Measurements from ENCODE around the gene OR5M3.

The OR5M3 gene

GRCh38 chr11:56474729-56475235 is 1.6 kb upstream of the OR5M3 start:
- H4K20me1 ChIP-seq (ENCODE audit: insufficient read depth, low read length) = no peaks in the 10 kb centered on the region
- no peak for TF ChIP-seq CTCF (IDR thresholded peaks at IDR 0.05; ENCODE audit: low read depth, low read length)
- TF ChIP-seq EZH2phosphoT487 (IDR thresholded peaks at IDR 0.05; ENCODE audit: low read depth) = no peak
- H3K27ac ChIP-seq (ENCODE audit: low read length) = no peak overlapping the region

GRCh38 chr11:56457076-56457475 is 16.1 kb downstream of the OR5M3 start:
- 0 out of 2 replicates have a peak, but pooled peaks cover 2% of the 10 kb centered on the region for H3K9me3 ChIP-seq (ENCODE audit: insufficient read depth, low read length)
- no peaks in the 10 kb centered on the region for H3K4me1 ChIP-seq (ENCODE audit: low read length)
- H3K36me3 ChIP-seq (replicated peaks; ENCODE audit: low read depth, low read length) = no peaks in the 10 kb centered on the region
- TF ChIP-seq EZH2phosphoT487 (IDR thresholded peaks at IDR 0.05; ENCODE audit: low read depth) (no peak), CTCF (IDR thresholded peaks at IDR 0.05; ENCODE audit: low read depth, low read length) (no peak)
- H3K4me2 ChIP-seq (ENCODE audit: low read length) = no peak overlapping the region
- H3K27me3 ChIP-seq (ENCODE audit: low read depth, low read length) = no peaks in the 10 kb centered on the region
- no peak overlapping the region for H2AFZ ChIP-seq (ENCODE audit: low read depth, low read length)
- no peaks in the 10 kb centered on the region for H4K20me1 ChIP-seq (ENCODE audit: insufficient read depth, low read length)
- H3K27ac ChIP-seq (ENCODE audit: low read length) = no peak overlapping the region
- no peak overlapping the region for H3K4me3 ChIP-seq (ENCODE audit: low read length)
- no peaks in the 10 kb centered on the region for H3K79me2 ChIP-seq (ENCODE audit: low read length)
- no peak overlapping the region for H3K9ac ChIP-seq (ENCODE audit: low read length)

More at GRCh38 chr11:56474729-56475235, 1.6 kb upstream of the OR5M3 start:
- Histone ChIP-seq H3K79me2 (ENCODE audit: low read length) (no peaks in the 10 kb centered on the region), H3K4me1 (ENCODE audit: low read length) (no peaks in the 10 kb centered on the region), H3K4me3 (ENCODE audit: low read length) (no peak overlapping the region), H3K4me2 (ENCODE audit: low read length) (no peak overlapping the region), H3K36me3 (replicated peaks; ENCODE audit: low read depth, low read length) (no peaks in the 10 kb centered on the region), H3K9ac (ENCODE audit: low read length) (no peak overlapping the region), H3K9me3 (ENCODE audit: insufficient read depth, low read length) (no peaks in the 10 kb centered on the region), H2AFZ (ENCODE audit: low read depth, low read length) (no peak overlapping the region), H3K27me3 (ENCODE audit: low read depth, low read length) (no peaks in the 10 kb centered on the region)

GRCh38 chr11:56453521-56453920 is 19.6 kb downstream of the OR5M3 start:
- H3K4me2 ChIP-seq (ENCODE audit: low read length) = no peak overlapping the region
- no peak overlapping the region for H2AFZ ChIP-seq (ENCODE audit: low read depth, low read length)
- H3K4me3 ChIP-seq (ENCODE audit: low read length) = no peak overlapping the region
- no peaks in the 10 kb centered on the region for H3K9me3 ChIP-seq (ENCODE audit: insufficient read depth, low read length)
- H3K27me3 ChIP-seq (ENCODE audit: low read depth, low read length) = no peaks in the 10 kb centered on the region
- no peaks in the 10 kb centered on the region for H3K79me2 ChIP-seq (ENCODE audit: low read length)
- H4K20me1 ChIP-seq (ENCODE audit: insufficient read depth, low read length) = no peaks in the 10 kb centered on the region
- no peak overlapping the region for H3K27ac ChIP-seq (ENCODE audit: low read length)
- TF ChIP-seq CTCF (IDR thresholded peaks at IDR 0.05; ENCODE audit: low read depth, low read length) (no peak), EZH2phosphoT487 (IDR thresholded peaks at IDR 0.05; ENCODE audit: low read depth) (no peak)
- H3K36me3 ChIP-seq (replicated peaks; ENCODE audit: low read depth, low read length) = no peaks in the 10 kb centered on the region
- H3K4me1 ChIP-seq (ENCODE audit: low read length) = no peaks in the 10 kb centered on the region
- no peak overlapping the region for H3K9ac ChIP-seq (ENCODE audit: low read length)
